SK-N-SH treated with all-trans-retinoic acid at 6 μM for 48 hours (cell line): ENCODE results near the gene CD248.

ENCODE experiments used
- ATAC-seq: fragments of 200-7000 bp; cut with Tn5 transposase; 3 replicates; pipeline ENCODE4 v1.9.1; 2020; ENCODE audit warnings: mild to moderate bottlenecking, moderate library complexity
- ARNTL ChIP-seq: fragments of 450-650 bp; formaldehyde crosslinking; IDR thresholded peaks from 2 replicates; pipeline ENCODE4 v1.5.0; 2020; ENCODE audit warnings: low read depth, mild to moderate bottlenecking, moderate library complexity, borderline replicate concordance
- BACH2 ChIP-seq: fragments of 250-450 bp; sonication (Bioruptor Pico); IDR thresholded peaks from 2 replicates; pipeline ENCODE4 v1.9.0; 2021; ENCODE audit warnings: mild to moderate bottlenecking, borderline replicate concordance
- CSDC2 ChIP-seq: fragments of 250-450 bp; sonication (Bioruptor Pico); IDR thresholded peaks from 2 replicates; pipeline ENCODE4 v1.5.0; 2020; ENCODE audit warnings: mild to moderate bottlenecking, moderate library complexity
- CSRNP3 ChIP-seq: fragments of 250-450 bp; sonication (Bioruptor Pico); IDR thresholded peaks from 2 replicates; pipeline ENCODE4 v1.5.1; 2021; ENCODE audit warnings: mild to moderate bottlenecking, moderate library complexity
- ESRRG ChIP-seq: fragments of 250-450 bp; sonication (Bioruptor Pico); IDR thresholded peaks from 2 replicates; pipeline ENCODE4 v1.6.1; 2021; ENCODE audit warnings: mild to moderate bottlenecking
- GLIS3 ChIP-seq: fragments of 250-450 bp; sonication (Bioruptor Pico); IDR thresholded peaks from 2 replicates; pipeline ENCODE4 v1.5.0; 2020; ENCODE audit warnings: mild to moderate bottlenecking, moderate library complexity
- ISL1 ChIP-seq: fragments of 250-450 bp; sonication (Bioruptor Pico); IDR thresholded peaks from 2 replicates; pipeline ENCODE4 v2.1.2; 2022; ENCODE audit warnings: mild to moderate bottlenecking, moderate library complexity
- POU6F1 ChIP-seq: fragments of 250-450 bp; sonication (Bioruptor Pico); IDR thresholded peaks from 2 replicates; pipeline ENCODE4 v1.8.0; 2021; ENCODE audit warnings: low read depth, mild to moderate bottlenecking, moderate library complexity, borderline replicate concordance
- PPARA ChIP-seq: fragments of 250-450 bp; sonication (Bioruptor Pico); IDR thresholded peaks from 2 replicates; pipeline ENCODE4 v1.5.0; 2020; ENCODE audit warnings: mild to moderate bottlenecking, borderline replicate concordance
- RARB ChIP-seq: fragments of 250-450 bp; sonication (Bioruptor Pico); IDR thresholded peaks from 2 replicates; pipeline ENCODE4 v1.8.0; 2021; ENCODE audit warnings: mild to moderate bottlenecking, moderate library complexity
- TCF4 ChIP-seq: fragments of 250-450 bp; sonication (Bioruptor Pico); IDR thresholded peaks from 2 replicates; pipeline ENCODE4 v1.8.0; 2021; ENCODE audit warnings: mild to moderate bottlenecking, moderate library complexity, borderline replicate concordance
- TOX ChIP-seq: fragments of 250-450 bp; sonication (Bioruptor Pico); IDR thresholded peaks from 2 replicates; pipeline ENCODE4 v1.8.0; 2021; ENCODE audit warnings: mild to moderate bottlenecking, moderate library complexity, borderline replicate concordance
- ZC3H10 ChIP-seq: fragments of 250-450 bp; sonication (Bioruptor Pico); IDR thresholded peaks from 2 replicates; pipeline ENCODE4 v1.5.1; 2021; ENCODE audit warnings: mild to moderate bottlenecking, moderate library complexity
- ZFP3 ChIP-seq: fragments of 250-450 bp; sonication (Bioruptor Pico); IDR thresholded peaks from 2 replicates; pipeline ENCODE4 v1.5.0; 2020; ENCODE audit warnings: mild to moderate bottlenecking, moderate library complexity
- ZFP30 ChIP-seq: fragments of 450-650 bp; formaldehyde crosslinking; IDR thresholded peaks from 2 replicates; pipeline ENCODE4 v1.5.0; 2022; ENCODE audit warnings: mild to moderate bottlenecking, moderate library complexity
- ZNF70 ChIP-seq: fragments of 450-650 bp; formaldehyde crosslinking; IDR thresholded peaks from 2 replicates; pipeline ENCODE4 v1.5.0; 2020; ENCODE audit warnings: mild to moderate bottlenecking, moderate library complexity
- ZNF8 ChIP-seq: fragments of 450-650 bp; formaldehyde crosslinking; IDR thresholded peaks from 2 replicates; pipeline ENCODE4 v1.5.0; 2020; ENCODE audit warnings: mild to moderate bottlenecking, moderate library complexity
- TF ChIP-seq, protein P1 (sequence below): fragments of 250-450 bp; sonication (Bioruptor Pico); IDR thresholded peaks from 2 replicates; pipeline ENCODE4 v1.8.0; 2020; ENCODE audit warnings: mild to moderate bottlenecking, moderate library complexity, borderline replicate concordance

Gene CD248

DNA sequence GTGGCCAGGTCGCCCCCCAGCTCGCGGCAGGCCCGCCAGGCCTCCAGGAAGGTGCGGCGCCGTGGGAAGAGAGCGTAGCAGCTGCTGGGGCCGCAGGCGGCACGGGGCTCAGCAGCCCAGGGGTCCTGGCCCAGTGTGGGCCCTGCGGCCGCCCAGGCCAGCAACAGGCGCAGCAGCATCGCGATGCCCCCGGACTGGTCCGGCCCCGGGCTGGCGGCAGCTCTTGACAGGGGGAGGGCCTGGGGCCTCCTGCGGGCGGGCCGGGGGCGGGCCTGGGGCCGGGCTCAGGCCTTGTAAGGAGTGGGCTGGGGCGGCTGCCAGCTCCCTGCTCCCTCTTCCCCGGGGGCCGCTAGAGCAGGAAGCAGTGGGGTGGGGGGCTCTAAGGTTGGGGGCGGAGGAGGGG is at the start of gene CD248:
Gene CD248, minus strand, starts transcription at position 196 of the 403 bp plus-strand sequence. Its CDS starts 17 bp downstream, at position 179.
- no peak for ATAC-seq
- TF ChIP-seq TCF4 (no peak), ZC3H10 (CRISPR knock-in tag) (no peak), ESRRG (no peak)

DNA sequence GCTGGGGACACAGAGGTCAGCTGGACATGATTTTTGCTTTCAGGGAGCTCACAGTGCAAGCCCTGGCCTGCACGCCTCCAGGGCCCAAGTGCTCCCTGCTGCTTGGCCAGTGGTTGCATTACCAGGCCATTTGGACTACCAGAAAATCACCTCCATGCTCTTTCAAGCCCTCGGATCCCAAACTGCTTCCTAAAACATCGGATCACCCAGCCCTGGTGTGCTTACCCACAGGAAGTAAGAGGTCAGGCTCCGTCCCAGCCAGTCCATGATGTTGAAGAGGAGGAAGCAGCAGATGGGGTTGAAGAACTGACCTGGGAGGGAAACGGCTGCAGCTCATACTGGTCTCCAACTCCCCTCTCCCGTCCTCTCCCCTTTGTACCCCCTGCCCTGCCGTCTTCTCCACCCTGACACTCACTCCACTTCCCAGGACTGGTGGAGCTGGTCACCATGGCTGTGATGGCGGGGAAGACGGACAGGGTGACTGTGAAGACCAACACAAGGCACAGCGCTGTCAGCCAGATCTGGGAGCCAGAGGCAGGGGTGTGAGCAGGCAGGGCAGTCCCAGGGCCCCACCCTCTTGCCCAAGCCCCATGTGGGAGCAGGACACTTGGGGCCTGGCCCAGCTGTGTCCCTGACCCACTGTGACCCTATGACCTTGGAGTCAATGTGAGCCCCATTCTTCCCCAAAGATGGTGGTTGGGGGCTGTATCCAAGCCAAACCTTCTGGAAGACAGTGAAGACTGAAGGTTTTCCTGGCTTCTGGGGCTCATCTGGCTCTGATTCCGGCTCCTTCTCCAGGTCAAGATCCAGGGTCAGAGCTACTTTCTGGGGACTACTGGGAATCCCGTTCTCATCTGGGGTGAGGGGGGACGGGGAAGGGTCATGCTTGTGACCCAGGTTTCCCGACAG is 49.1 kb upstream of the CD248 start:
- ATAC-seq: no peak
- TF ChIP-seq ZNF8 (no peak), POU6F1 (CRISPR knock-in tag) (no peak), PPARA (no peak), ESRRG (no peak), TOX (CRISPR knock-in tag) (no peak), ZC3H10 (CRISPR knock-in tag) (no peak), RARB (CRISPR knock-in tag) (no peak), ISL1 (CRISPR knock-in tag) (no peak), TCF4 (no peak), ZFP3 (no peak), ZFP30 (CRISPR knock-in tag) (no peak), GLIS3 (CRISPR knock-in tag) (no peak), ARNTL (CRISPR knock-in tag) (no peak), CSDC2 (no peak), CSRNP3 (CRISPR knock-in tag) (no peak)
- TF ChIP-seq, protein P1, sequence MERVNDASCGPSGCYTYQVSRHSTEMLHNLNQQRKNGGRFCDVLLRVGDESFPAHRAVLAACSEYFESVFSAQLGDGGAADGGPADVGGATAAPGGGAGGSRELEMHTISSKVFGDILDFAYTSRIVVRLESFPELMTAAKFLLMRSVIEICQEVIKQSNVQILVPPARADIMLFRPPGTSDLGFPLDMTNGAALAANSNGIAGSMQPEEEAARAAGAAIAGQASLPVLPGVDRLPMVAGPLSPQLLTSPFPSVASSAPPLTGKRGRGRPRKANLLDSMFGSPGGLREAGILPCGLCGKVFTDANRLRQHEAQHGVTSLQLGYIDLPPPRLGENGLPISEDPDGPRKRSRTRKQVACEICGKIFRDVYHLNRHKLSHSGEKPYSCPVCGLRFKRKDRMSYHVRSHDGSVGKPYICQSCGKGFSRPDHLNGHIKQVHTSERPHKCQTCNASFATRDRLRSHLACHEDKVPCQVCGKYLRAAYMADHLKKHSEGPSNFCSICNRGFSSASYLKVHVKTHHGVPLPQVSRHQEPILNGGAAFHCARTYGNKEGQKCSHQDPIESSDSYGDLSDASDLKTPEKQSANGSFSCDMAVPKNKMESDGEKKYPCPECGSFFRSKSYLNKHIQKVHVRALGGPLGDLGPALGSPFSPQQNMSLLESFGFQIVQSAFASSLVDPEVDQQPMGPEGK (CRISPR knock-in tag): no peak
- TF ChIP-seq, all 23 proteins: peak for 0

DNA sequence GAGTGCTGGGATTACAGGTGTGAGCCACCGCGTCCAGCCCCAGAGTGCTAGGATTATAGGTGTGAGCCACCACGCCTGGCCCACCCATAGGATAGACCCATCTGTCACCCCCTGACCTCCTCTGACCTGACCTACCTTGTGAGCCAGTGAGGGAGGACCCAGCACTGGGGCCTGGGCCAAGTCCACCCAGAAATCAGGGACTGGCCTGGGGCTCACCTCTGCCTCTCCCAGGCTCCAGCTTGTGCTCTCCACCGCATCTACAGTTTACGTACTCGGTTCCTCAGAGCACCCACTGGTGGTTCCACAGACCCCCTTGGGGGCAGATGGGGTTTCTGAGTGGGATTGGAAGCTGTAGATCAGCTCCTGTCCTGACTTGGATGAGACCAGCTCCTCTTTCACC is 48.3 kb upstream of the CD248 start:
- no peak for ATAC-seq
- no peak for TF ChIP-seq ZNF70 (CRISPR knock-in tag)
- TF ChIP-seq CSDC2: no peak
- TF ChIP-seq, protein P1 (CRISPR knock-in tag): no peak
- TF ChIP-seq GLIS3 (CRISPR knock-in tag): no peak
- no peak for TF ChIP-seq BACH2 (CRISPR knock-in tag)
- TF ChIP-seq ZFP3: no peak
- TF ChIP-seq ARNTL (CRISPR knock-in tag): no peak
- no peak for TF ChIP-seq ISL1 (CRISPR knock-in tag)
- no peak for TF ChIP-seq CSRNP3 (CRISPR knock-in tag)
